ENCODE measurements around the gene PTCD1. TPM values are rescaled to one million over a fixed set of nuclear protein-coding genes. Genes with fewer than 3 reads are reported as not detected.

Gene PTCD1
- total and polyA plus RNA-seq, 9 of the 15 experiments (the other 6 are each of a cell fraction or from before 2014, with no cell fraction given), result 0.46 to 17.1 (median 6.2) TPM

GRCh38 chr7:99375070-99375807 lies 63.4 kb downstream of the PTCD1 start (continued):
- TF ChIP-seq ZNF311 (CRISPR knock-in tag; IDR thresholded peaks at IDR 0.05) (no peak), ESRRA (IDR thresholded peaks at IDR 0.05; ENCODE audit: borderline replicate concordance, low read depth) (no peak), EP300 (IDR thresholded peaks at IDR 0.05; ENCODE audit: low read length) (no peak), CEBPZ (IDR thresholded peaks at IDR 0.05; ENCODE audit: borderline replicate concordance, low read depth, low read length) (no peak), NFIX (CRISPR knock-in tag; IDR thresholded peaks at IDR 0.05; ENCODE audit: low read depth) (no peak), SMARCB1 (IDR thresholded peaks at IDR 0.05; ENCODE audit: insufficient read length, low read depth) (no peak), SFPQ (IDR thresholded peaks at IDR 0.05; ENCODE audit: low read depth, low read length) (no peak), ZNF785 (CRISPR knock-in tag; IDR thresholded peaks at IDR 0.05) (no peak), JUN (IDR thresholded peaks at IDR 0.05; ENCODE audit: borderline replicate concordance, low read depth, low read length) (no peak), JUN (CRISPR knock-in tag; IDR thresholded peaks at IDR 0.05; ENCODE audit: borderline replicate concordance) (no peak), NFE2L1 (tag; IDR thresholded peaks at IDR 0.05; ENCODE audit: borderline replicate concordance, low read depth) (no peak), PTBP1 (IDR thresholded peaks at IDR 0.05; ENCODE audit: low read depth, low read length) (0 out of 2 replicates have a peak, but pooled peaks have one; percentile 41), NR2C2 (CRISPR knock-in tag; IDR thresholded peaks at IDR 0.05) (no peak), NR2C2 (tag; IDR thresholded peaks at IDR 0.05) (peak; percentile 1; the same call in 1 of the 2 replicates), BDP1 (IDR thresholded peaks at IDR 0.05; ENCODE audit: insufficient read depth, insufficient read length) (no peak), MITF (IDR thresholded peaks at IDR 0.05) (no peak), EWSR1 (IDR thresholded peaks at IDR 0.05; ENCODE audit: borderline replicate concordance, low read depth, partially characterized antibody) (no peak), BMI1 (IDR thresholded peaks at IDR 0.05; ENCODE audit: low read length) (no peak), THAP12 (CRISPR knock-in tag; IDR thresholded peaks at IDR 0.05) (0 out of 2 replicates have a peak, but pooled peaks have one; percentile 51)
